HG03457 (cell line): Measurements from ENCODE around the gene IMPG2.

Source experiments
- ATAC-seq: cut with Tn5 transposase; IDR thresholded peaks from one replicate; pipeline ENCODE4 v1.9.1; 2021; ENCODE audit warnings: moderate number of reproducible peaks; ENCODE audit not compliant: unreplicated experiment

The IMPG2 gene

DNA sequence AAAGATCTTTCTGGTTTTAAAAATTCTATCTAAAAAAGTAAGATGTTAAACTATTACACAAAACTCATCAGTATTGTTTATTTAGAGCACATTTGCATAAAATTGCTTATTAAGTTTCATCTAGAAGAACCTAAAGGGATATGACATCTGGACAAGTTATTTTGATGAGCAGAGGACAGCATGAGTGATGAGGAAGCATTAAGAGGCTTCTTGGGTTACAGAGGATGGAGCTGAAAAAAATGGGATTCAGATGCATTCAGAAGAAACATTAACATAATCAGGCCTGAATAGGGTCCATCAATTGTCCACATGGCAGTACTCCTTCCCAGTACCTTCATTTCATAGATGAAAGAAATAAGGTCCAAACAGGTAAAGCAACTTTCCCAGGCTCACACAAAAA, 41.6 kb downstream of the IMPG2 start:
- ATAC-seq, result no peak

DNA sequence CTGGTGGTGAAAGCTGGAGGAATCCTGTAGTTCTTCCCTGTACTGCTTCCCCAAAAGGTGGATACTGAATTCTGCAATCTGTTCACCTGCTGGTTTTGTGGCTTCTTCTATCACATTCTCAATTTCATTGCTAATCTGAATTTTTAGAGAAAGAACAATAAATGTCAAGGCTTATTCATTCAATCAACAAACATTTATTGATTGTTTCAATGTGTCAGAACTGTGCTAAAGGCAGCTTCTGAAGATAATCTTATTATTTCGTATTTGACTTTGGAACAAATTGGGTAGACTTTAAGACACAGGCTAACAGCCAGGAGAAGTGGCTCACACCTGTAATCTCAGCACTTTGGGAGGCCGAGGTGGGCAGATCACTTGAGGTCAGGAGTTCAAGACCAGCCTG, 46.8 kb downstream of the IMPG2 start:
- ATAC-seq, result no peak

DNA sequence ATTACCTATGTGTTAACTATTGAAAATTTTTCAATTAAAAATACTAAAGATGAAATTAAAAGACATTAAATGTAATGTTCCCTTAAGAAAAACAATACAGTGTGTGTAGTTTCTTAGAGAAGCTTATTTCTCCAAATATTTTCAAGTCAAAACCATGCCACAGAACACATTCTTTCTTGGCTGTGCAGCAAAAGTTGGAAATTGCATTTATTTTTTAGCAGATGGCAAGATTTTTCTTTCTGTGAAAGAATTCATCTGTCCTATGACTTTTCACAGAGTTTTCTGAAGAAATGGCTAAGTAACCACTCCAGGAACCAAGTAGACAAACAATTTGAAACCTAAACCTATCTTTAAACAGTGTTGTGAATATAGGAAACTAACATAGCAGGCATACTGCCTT, 47.2 kb downstream of the IMPG2 start:
- ATAC-seq, result no peak

DNA sequence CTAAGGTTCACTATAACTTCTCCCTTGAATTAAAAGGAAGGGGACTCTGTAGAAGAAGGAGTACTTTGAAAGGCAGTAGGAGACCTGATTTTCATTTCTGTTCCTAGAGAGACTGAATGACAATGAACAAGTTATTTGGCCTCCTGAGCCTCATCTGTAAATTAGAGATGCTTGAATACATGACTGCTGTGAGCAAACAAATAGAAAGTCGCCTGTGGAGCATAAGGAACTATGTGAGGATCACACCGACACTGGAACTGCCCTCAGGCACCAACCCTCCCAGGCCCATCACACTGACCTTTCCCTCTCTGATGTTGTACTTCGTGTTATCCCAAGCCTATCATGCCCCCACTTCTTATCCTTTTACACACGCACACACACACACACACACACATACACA, 48.6 kb downstream of the IMPG2 start:
- ATAC-seq, result no peak

DNA sequence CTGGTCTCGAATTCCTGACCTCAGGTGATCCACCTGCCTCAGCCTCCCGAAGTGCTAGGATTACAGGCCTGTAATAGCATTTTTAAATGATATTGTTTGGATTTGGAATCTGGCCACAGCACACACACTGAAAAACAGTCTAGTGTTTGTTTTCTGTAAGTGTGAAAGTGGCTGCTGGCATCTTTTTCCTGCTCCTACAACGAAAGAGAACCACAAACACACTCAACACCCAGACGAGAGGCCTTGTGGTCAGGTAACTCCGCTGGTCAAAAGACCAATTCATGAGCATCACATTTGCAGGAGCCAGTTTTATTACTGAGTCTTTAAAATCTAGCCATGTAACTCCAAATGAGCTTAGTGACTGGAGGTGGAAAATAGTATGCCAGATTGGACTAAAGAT, 50.2 kb downstream of the IMPG2 start:
- ATAC-seq, result no peak

DNA sequence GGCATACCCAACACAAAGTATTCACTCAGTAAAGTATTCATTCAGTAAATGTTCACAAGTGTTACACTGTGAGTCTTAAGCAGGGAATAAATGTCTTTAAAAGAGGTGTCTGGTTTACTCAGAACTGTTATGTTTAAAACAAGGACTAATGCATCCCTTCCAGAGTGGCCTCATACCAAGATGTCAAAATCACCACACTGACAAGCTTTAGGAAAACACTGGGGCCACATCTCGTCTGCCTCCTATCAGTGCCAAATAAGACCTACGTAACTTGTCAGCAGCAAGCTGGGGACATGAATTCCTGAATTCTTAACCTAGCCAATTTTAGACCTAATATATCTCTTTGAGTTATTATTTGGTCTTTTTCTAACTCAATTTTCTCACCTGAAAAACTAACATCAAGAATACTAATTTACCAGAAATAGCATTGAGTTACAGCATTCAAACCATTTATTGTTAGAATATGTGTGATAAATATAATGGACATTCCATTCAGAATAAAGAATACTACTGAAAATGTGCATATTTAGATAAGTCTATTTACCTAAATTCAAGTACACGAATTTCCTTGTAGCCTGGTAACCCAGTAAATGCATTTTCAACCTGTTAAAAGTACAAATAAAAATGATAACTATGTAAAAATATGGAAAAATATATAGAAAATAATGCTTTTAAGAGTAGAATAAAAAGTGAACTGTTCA, 51.3 kb downstream of the IMPG2 start:
- no peak for ATAC-seq

DNA sequence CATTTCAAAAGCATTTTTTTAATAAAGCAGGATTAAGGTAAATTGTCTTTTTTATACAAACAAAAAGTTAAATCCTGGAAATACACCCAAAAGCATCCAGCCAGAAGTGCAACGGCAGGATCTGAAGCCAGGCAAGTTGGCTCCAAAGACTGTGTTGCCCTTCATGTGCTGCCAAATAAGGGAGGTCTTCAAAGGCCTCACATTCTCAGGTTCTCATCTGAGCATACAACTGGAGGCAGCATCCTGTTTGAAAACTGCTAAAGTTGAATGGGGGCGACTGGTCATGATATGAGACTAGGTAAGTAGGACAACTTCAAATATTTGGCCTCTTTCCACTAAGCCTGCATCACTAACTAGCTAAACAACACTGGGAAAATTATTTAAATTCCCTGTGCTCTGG, 52.2 kb downstream of the IMPG2 start:
- no peak for ATAC-seq

DNA sequence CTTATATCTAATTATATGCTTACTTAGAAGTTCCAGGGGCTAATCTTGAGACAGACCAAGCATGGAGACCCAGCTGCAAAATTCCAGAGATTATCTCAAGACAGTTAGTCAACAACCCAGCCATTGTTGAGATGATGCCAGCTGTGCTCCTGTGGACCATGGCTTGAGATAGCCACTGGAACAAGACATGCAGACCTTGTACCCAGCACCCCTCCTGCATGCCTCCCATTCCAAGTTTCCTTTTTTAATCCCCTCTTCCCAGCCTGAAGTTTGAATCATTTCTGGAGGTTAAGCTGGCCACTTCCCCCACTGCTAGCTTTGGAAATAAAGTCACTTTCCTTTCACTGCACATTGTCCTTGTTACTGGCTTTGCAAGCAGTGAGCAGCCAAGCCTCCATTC, 53.8 kb downstream of the IMPG2 start:
- ATAC-seq, result no peak

DNA sequence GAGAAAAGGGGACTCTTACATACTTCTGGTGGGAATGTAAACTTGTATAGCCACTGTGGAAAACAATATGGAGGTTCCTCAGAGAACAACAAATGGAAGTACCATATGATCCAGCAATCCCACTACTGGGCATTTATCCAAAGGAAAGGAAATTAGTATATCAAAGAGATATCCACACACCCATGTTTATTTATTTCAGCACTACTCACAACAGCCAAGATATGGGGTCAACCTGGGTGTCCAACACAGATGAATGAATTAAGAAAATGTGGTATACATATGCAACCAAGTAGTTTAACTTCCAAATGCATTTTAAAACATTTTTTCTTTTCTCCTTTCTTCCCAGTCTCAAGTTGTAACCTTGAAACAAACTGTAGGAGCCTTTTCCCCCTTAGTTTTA, 54.3 kb downstream of the IMPG2 start:
- ATAC-seq, result no peak

DNA sequence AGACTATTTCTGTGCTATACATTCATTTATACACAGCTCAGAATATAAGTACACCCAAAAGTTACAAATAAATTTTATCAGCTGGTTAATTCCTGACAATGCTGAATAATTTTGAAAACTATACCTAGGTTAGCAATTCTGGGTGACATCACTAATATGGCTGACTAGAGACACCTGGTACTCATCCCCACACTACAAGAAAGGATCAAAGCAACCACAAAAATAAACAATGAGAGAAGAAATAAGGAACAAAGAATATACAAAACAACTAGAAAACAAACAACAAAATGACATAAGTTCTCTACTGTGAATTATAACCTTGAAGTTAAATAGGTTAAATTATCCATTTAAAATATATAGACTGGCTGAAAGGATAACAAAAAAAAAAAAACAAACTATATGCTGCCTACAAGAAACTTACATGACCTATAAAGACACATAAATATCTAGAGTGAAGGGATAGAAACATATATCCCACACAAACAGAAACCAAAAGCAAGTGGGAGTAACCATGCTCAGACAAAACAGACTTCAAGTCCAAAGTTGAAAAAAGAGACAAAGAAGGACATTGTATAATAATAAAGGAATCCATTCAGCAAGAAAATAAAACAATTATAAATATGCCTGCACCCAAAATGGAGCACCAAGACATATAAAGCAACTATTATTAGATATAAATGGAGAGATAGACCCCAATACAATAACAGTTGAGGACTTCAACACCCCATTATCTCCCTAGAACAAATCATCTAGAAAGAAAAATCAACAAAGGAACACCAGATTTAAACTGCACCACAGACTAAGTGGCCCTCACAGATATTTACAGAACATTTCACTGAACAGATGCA, 57.8 kb downstream of the IMPG2 start:
- ATAC-seq, result no peak

DNA sequence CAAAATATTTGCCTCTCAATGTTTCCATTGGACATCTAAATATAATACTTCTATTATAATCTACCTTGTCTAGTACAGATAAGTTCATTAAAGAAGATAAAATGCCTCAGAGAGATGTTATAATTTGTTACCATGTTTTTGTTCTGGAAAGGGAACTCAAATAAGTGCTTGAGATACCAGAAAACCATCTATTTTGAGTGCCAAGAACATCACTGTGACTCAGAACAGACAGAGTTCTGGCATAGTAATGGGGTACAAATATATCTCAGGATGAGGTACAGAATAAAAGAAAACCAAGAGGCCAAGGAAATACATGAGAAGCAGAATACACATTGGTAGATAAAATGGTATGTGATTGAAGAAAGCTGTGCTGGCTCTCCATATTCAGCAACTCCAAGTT, 58.9 kb downstream of the IMPG2 start:
- ATAC-seq, result no peak

DNA sequence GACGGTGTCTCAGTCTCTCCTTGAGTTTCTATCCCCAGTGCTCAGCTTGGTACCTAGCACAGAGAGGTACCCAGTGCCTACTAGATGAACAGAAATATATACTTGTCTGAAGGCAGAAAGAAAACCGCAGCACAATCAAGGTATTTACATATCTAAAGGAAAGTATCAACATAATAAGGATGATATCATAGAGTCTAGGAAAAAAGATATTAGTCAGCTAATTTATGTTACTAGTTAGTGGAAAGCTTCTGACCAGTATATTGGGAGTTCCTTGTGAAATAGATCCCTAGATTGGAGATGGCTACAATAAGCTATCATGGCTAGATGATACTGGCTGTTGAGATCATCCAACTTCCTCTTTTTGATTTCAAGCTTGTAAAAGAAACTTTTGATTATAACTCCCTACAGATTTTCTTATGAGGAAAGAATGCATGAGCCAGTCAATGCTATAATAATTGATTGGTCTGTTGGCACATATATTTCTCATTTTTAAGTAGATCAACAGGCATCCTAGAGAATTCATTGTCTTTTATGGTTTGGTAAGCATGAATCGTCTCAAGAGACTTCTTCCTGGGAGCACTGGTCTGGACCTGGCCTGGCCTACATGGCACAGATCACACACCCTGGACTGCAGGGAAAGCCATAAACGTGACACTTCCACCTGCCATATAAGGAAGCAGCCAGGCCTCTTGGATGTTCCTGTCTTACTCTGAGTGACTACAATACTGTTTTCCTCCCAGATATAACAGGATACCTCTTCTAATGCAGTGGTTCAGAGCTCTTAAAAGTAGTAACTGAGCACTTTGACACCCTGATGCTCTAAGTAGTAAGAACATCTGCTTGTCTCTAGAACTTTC, 60.7 kb downstream of the IMPG2 start:
- no peak for ATAC-seq

DNA sequence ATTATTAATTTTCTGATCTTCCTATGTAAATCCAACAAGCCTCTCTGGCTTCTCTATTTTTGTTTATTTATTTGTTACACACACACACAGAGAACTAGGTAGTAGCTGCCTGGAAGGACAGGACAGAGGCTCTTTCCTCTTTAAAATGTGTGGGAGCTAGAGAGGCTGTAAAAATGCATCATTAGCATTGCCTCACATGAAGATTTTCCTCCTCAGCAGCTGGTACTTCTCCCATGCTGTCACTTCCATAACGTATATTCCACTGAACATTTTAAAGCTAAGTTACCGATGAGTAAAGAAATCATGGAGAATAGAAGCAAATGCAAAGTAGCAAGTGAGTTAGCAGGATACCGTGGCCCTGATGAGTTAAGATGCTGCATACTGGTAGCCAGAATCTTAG, 63.9 kb downstream of the IMPG2 start:
- ATAC-seq, result no peak

DNA sequence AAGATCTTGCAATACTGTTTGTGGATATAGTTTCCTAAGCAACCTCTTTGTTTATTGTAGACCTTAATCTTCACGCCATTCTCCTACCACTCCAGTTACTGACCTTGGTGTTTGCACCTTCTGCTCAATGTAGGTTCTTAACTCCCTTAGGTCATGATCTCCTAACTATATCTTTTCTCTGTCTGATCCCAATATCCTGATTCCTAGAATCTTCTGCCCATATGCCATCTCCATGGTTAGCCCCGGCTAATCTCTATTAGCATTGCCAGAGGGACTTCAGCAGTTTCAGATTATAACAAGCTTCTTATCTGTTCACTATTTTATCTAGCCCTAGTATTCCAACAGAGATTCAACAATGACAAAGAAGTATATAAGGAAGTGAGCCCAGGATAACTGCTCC, 64.9 kb downstream of the IMPG2 start:
- ATAC-seq, result no peak

DNA sequence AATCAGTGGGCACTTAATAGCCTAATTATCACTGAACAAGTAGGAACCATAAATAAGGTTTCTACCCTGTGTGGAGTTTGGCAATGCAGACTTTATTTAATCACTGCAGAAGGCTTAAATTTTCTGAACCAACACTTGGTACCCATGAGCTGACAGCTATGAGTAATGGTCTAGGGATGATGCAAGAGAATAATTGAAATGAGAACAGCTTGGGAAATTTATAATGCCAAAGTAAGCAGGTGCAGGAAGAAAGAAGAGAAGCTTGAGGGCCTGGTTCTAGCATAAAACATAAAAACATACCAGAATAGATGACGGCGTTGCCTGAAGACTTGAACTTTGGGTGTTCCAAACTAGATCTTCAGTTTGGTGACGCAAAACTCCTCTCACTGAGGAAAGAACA, 67.0 kb downstream of the IMPG2 start:
- no peak for ATAC-seq

DNA sequence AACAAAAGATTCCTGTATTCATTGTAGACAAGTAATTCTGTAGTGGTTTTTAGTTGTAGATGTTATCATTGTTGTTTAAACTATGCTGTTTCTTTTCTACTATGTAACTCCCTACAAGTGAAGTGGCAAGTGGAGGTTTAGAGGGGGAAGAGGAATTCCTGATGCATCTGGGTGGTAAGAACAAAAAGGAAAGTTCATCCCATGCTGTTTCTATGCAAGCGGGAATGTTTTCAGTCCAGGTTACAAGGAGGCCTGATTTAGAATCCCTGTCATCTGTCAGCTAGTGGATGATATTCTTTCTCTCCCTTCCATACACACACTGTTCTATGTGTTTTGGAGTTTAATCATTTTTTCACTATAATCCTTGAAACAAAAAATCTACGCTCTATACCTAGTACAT, 67.4 kb downstream of the IMPG2 start:
- no peak for ATAC-seq

DNA sequence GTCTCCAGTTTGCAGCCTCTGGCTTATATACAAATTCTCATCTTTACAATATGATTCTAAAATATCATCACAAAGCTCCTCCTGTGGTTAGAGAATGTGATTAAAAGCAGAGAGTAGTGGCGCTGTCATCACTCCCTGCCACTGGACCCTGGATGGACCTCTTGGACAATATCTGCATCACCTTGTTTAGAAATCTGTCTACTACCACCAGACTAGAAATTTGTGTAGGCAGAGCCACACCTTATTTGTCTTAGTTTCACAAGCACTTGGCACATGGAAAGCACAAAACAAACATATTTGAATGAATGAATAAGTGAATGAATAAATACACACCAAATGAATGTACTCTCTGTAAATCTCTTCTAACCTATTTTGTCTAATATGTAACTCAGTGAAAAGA, 68.1 kb downstream of the IMPG2 start:
- ATAC-seq, result no peak

DNA sequence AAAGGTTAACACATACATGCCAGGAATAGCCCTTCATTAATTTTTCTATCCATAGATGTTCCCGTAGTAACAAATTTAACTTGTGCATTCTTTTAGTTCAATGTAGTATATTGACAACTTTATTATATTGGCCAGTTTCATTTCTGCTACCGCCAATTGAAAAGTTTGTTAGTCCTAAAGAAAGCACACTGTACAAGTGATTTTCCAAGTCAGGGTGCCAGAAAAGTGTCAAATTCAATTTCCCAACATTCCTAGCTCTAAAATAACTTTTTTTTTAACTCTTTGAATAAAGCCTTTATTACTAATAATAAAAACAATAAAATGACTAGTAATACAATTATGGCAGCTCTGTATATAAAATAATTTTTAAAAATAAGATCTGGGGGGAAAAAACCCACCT, 68.9 kb downstream of the IMPG2 start:
- ATAC-seq, result no peak

DNA sequence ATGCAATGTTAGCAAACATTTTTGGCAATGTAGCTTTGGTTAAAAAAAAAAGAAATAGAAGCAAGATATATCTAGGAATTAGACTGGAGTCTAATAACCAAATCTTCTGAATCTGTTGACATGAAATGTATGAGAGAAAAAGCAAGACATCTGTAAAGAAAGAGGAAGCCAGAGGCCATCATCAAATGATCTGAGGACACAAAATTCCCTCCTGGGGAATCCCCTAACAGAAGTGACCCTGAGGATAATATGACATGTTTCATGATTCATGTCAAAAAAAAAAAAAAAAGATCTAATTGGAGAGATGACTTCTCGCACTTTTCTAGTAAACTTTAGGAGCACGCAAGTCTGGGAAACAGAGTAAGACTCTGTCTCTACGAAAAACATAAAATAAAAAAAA, 70.9 kb downstream of the IMPG2 start:
- ATAC-seq, result no peak

DNA sequence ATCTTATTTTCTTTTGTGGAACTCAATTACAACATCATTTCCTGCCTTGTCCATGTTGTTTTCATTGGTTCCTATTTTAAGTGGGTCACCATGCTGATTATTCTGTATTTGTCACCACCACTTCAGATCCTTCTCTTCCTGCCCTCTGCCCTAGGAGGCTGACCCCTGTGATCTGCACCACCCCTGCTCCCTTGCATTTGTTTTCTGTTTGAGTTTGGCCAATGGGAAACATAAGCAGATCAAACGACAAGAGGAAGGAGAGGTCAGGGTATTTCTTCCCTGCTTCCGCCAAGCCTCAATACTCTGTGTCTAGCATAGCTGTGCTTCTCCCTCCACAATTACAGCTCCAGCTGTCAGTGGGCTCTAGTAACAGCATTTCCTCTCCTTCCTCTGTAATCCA, 71.6 kb downstream of the IMPG2 start:
- ATAC-seq, result no peak

DNA sequence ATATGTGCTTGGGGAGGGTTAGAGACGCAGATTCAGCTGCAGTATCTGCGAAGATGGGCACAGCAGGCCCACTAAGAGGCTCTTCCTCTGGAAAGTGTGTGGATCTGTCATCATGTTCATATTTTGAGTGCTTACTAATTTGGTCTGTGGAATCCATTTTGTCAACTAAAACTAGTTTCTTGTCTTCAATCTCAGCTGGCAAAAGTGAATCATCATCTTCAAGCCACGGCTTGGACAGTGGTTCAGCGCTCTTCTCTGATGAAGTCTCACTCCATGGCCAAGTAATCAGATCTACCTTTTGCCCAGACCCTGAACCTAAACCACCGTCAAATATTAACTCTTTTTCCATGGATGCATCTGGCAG, 76.2 kb downstream of the IMPG2 start:
- ATAC-seq, result no peak
